PC-9 (cell line): ENCODE results near the gene FAM83C.

Experiments used
- CTCF ChIP-seq: fragments of 200-600 bp; sonication (generic); conservative IDR thresholded peaks from 2 replicates; pipeline ENCODE4 v1.6.1; 2017; ENCODE audit warnings: mixed run types, antibody characterized with exemption, mild to moderate bottlenecking, moderate library complexity
- EZH2 ChIP-seq: fragments of 200-600 bp; sonication (generic); IDR thresholded peaks from 2 replicates; pipeline ENCODE4 v1.8.0; 2017; ENCODE audit warnings: antibody characterized with exemption, low read depth

- TF ChIP-seq EZH2 (no peak), CTCF (no peak)
Measured at GRCh38 chr20:35292504-35293285, 470 bp upstream of the FAM83C start.
